PC-3 (cell line): ENCODE results near the gene SAMD14. TPM values are rescaled to one million over a fixed set of nuclear protein-coding genes. Genes with fewer than 3 reads are reported as not detected.

Experiments
- ATAC-seq: fragments of 200-7000 bp; cut with Tn5 transposase; 2 replicates; pipeline ENCODE4 v1.9.1; 2020; ENCODE audit warnings: mild to moderate bottlenecking, moderate library complexity
- BruUV-seq: library from RNA; stranded (reverse); fragments of 400-500 nt; replicated peaks from 2 replicates; lab custom pipeline; 2021; lab: Mats Ljungman, UMichigan
- CTCF ChIA-PET: fragments of 300-600 bp; sonication (Branson Sonifier 250); formaldehyde crosslinking; loops from one replicate; lab custom pipeline; 2022; ENCODE audit warnings: antibody characterized with exemption; lab: Charles Lee
- POLR2A ChIA-PET: fragments of 300-600 bp; sonication (Branson Sonifier 250); formaldehyde crosslinking; loops from one replicate; lab custom pipeline; 2022; ENCODE audit warnings: antibody characterized with exemption; ENCODE audit not compliant: unreplicated experiment; lab: Charles Lee
- DNase-seq: peaks from one replicate; pipeline ENCODE4 v3.0.0-alpha.2; 2015
- H2AFZ ChIP-seq: fragments of 300-600 bp; sonication (generic); 2 replicates; pipeline ENCODE4 v1.6.0; 2016; ENCODE audit warnings: antibody characterized with exemption, low read length
- H3F3A ChIP-seq: fragments of 300-600 bp; sonication (generic); one replicate; pipeline ENCODE4 v1.6.0; 2017; ENCODE audit warnings: antibody characterized with exemption, low read length, control low read depth, mild to moderate bottlenecking; ENCODE audit not compliant: unreplicated experiment
- H3K27ac ChIP-seq: fragments of 300-600 bp; sonication (generic); 2 replicates; pipeline ENCODE4 v1.5.1; 2016; ENCODE audit warnings: mild to moderate bottlenecking, low read length
- H3K27me3 ChIP-seq: fragments of 300-600 bp; sonication (generic); 2 replicates; pipeline ENCODE4 v1.6.1; 2016; ENCODE audit warnings: low read length, mixed read lengths
- H3K36me3 ChIP-seq: fragments of 300-600 bp; sonication (generic); 2 replicates; pipeline ENCODE4 v1.6.1; 2016; ENCODE audit warnings: low read depth, mixed run types, low read length, mixed read lengths
- H3K4me1 ChIP-seq: fragments of 300-600 bp; sonication (generic); 2 replicates; pipeline ENCODE4 v1.5.1; 2016; ENCODE audit warnings: low read length; ENCODE audit not compliant: insufficient read depth
- H3K4me2 ChIP-seq: fragments of 300-600 bp; sonication (generic); 2 replicates; pipeline ENCODE4 v1.6.0; 2016; ENCODE audit warnings: low read length
- H3K4me3 ChIP-seq: fragments of 300-600 bp; sonication (generic); 2 replicates; pipeline ENCODE4 v1.5.1; 2016; ENCODE audit warnings: mild to moderate bottlenecking, low read length, mixed read lengths
- H3K79me2 ChIP-seq: fragments of 300-600 bp; sonication (generic); 2 replicates; pipeline ENCODE4 v1.6.1; 2017; ENCODE audit warnings: low read length, mixed read lengths
- H3K9ac ChIP-seq: fragments of 300-600 bp; sonication (generic); 2 replicates; pipeline ENCODE4 v1.6.0; 2016; ENCODE audit warnings: mild to moderate bottlenecking, low read length
- H3K9me2 ChIP-seq: fragments of 300-600 bp; sonication (generic); replicated peaks from 2 replicates; pipeline ENCODE4 v1.6.1; 2016; ENCODE audit warnings: mixed run types, low read length, mixed read lengths
- H3K9me3 ChIP-seq: fragments of 300-600 bp; sonication (generic); 2 replicates; pipeline ENCODE4 v1.6.1; 2016; ENCODE audit warnings: low read length, mixed read lengths
- H4K20me1 ChIP-seq: fragments of 300-600 bp; sonication (generic); 2 replicates; pipeline ENCODE4 v1.6.1; 2016; ENCODE audit warnings: low read length, mixed read lengths
- CTCF ChIP-seq: fragments of 300-600 bp; sonication (generic); conservative IDR thresholded peaks from 2 replicates; pipeline ENCODE4 v1.5.1; 2017; ENCODE audit warnings: antibody characterized with exemption, low read depth, mild to moderate bottlenecking, low read length
- EZH2 ChIP-seq: fragments of 300-600 bp; sonication (generic); IDR thresholded peaks from one replicate; pipeline ENCODE4 v1.6.1; 2017; ENCODE audit warnings: antibody characterized with exemption, mild to moderate bottlenecking, low read length; ENCODE audit not compliant: unreplicated experiment
- EZH2phosphoT487 ChIP-seq: fragments of 300-600 bp; sonication (generic); IDR thresholded peaks from 2 replicates; pipeline ENCODE4 v1.6.1; 2018; ENCODE audit warnings: mild to moderate bottlenecking, antibody characterized with exemption, low read length, borderline replicate concordance
- intact Hi-C: fragments of 100-400 bp; cut with micrococcal nuclease; formaldehyde crosslinking; loops from 2 replicates; pipeline ENCODE4 v1.9.0; 2023
- total RNA-seq: library from RNA; depleted of rRNA; stranded (reverse); fragments of >200 nt; gene quantifications from 2 replicates; pipeline ENCODE4 v1.2.3, GENCODE V29; 2014

The SAMD14 gene
- total RNA-seq, 1 experiment from 2014 or later, result 0.11 TPM

DNA sequence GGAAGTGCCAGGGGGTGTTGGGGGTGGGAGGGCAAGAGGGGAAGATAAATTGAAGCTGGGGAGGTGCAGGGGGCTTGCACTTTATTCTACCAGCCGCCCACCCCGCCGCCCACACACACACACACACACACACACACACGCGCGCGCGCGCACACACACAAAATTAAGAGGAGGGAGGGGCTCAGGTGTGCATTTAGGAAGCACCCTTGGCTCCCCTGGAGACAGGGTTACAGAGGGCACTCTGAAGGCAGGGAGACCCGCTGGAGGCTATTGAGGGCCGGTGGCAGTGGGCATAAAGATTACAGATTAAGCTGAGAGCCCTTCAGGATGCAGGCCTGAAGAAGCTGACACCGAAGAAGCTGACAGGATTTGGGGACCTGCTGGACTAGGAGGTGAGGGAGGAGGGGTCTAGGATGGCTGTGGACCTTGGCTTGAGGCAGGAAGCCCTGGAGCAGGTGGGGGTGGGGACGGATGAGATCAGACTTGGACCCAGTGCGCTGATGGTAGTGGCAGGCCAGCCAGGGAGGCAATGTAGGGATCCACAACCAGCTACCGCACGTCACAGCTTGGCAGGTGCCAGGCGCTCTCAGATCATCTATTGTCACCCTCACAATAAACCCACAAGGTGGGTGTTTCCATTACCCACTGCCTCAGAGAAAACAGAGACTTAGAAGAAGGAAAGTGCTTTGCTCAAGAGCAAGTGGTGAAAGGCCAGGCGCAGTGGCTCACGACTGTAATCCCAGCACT is 772 bp upstream of the SAMD14 start:
- DNase-seq, result no peak
- no peak overlapping the region for H2AFZ ChIP-seq

GRCh38 chr17:50129353-50129727 is 620 bp downstream of the SAMD14 start:
- DNase-seq (no peak), ATAC-seq (no peak)
- H3K36me3 ChIP-seq, result peaks cover 5% of the 10 kb centered on the region; the same call in 1 of the 2 replicates
- H3K9ac ChIP-seq, result no peak overlapping the region
- no peaks in the 10 kb centered on the region for H3K79me2 ChIP-seq
- no peaks in the 10 kb centered on the region for H4K20me1 ChIP-seq
- ChIA-PET POLR2A (interaction anchor here (0.5 kb wide), 1 partner anchor 11 kb away, joined by 3 read pairs; no protein-coding TSS in a partner anchor), CTCF (no interaction called here)
- peak overlapping the region; percentile 81 for H3K4me2 ChIP-seq
- no peaks in the 10 kb centered on the region for H3K9me2 ChIP-seq
- peak overlapping the region; percentile 60 for H3K4me3 ChIP-seq
- intact Hi-C loops, result no loop called here
- no peak for TF ChIP-seq CTCF
- no peak for TF ChIP-seq EZH2phosphoT487
- BruUV-seq, result no TSS peak
- H3K9me3 ChIP-seq, result no peaks in the 10 kb centered on the region
- H2AFZ ChIP-seq, result peak overlapping the region; percentile 44; the same call in 1 of the 2 replicates
- H3K27ac ChIP-seq, result no peak overlapping the region
- H3F3A ChIP-seq, result no peaks in the 10 kb centered on the region
- H3K4me1 ChIP-seq, result peaks cover 3% of the 10 kb centered on the region; the same call in 1 of the 2 replicates
- H3K27me3 ChIP-seq, result peaks cover 17% of the 10 kb centered on the region

More for the DNA sequence above, 772 bp upstream of the SAMD14 start:
- no peak; the same call in 1 of the 2 replicates for ATAC-seq
- Histone ChIP-seq H3F3A (no peaks in the 10 kb centered on the region), H3K9ac (no peak overlapping the region), H3K9me2 (no peaks in the 10 kb centered on the region), H3K79me2 (no peaks in the 10 kb centered on the region), H3K4me2 (peak overlapping the region; percentile 95; the same call in 1 of the 2 replicates), H4K20me1 (no peaks in the 10 kb centered on the region), H3K27ac (no peak overlapping the region), H3K27me3 (peaks cover 17% of the 10 kb centered on the region), H3K4me1 (peaks cover 3% of the 10 kb centered on the region; the same call in 1 of the 2 replicates), H3K4me3 (peak overlapping the region; percentile 71; the same call in 1 of the 2 replicates), H3K9me3 (no peaks in the 10 kb centered on the region), H3K36me3 (peaks cover 10% of the 10 kb centered on the region; the same call in 1 of the 2 replicates)
- intact Hi-C loops, result no loop called here
- TF ChIP-seq EZH2phosphoT487 (no peak), CTCF (no peak), EZH2 (no peak)
- no TSS peak for BruUV-seq
- ChIA-PET POLR2A (interaction anchor here (1.2 kb wide), 1 partner anchor 21 kb away, joined by 18 read pairs; no protein-coding TSS in a partner anchor), CTCF (no interaction called here)
